K562 (cell line): ENCODE measurements around the gene SYT3. TPM values are rescaled to one million over a fixed set of nuclear protein-coding genes. Genes with fewer than 3 reads are reported as not detected.

Experiments used
- BCOR ChIP-seq: fragments of 450-650 bp; IDR thresholded peaks from 2 replicates; pipeline ENCODE4 v1.6.1; 2016
- CEBPB ChIP-seq: fragments of 450-650 bp; IDR thresholded peaks from 2 replicates; pipeline ENCODE4 v1.6.1; 2016; ENCODE audit warnings: missing genetic modification characterization, missing compliant biosample characterization
- CTBP1 ChIP-seq: fragments of 450-650 bp; IDR thresholded peaks from 2 replicates; pipeline ENCODE4 v1.6.1; 2016; ENCODE audit warnings: borderline replicate concordance
- ELF4 ChIP-seq: fragments of 450-650 bp; formaldehyde crosslinking; IDR thresholded peaks from 2 replicates; pipeline ENCODE4 v1.4.0; 2022; ENCODE audit warnings: missing genetic modification characterization
- HCFC1 ChIP-seq: IDR thresholded peaks from 2 replicates; pipeline ENCODE4 v1.6.1; 2012; ENCODE audit warnings: low read depth, low read length, improper control_type of control experiment
- HDAC2 ChIP-seq: fragments of 450-650 bp; IDR thresholded peaks from 2 replicates; pipeline ENCODE4 v1.6.1; 2016; ENCODE audit warnings: mild to moderate bottlenecking
- HDGF ChIP-seq: fragments of 450-650 bp; IDR thresholded peaks from 2 replicates; pipeline ENCODE4 v1.6.1; 2016
- LARP7 ChIP-seq: fragments of 450-650 bp; IDR thresholded peaks from 2 replicates; pipeline ENCODE4 v1.6.1; 2016
- MCM2 ChIP-seq: fragments of 450-650 bp; IDR thresholded peaks from 2 replicates; pipeline ENCODE4 v1.6.1; 2017; ENCODE audit warnings: low read depth, mild to moderate bottlenecking
- NFYB ChIP-seq: IDR thresholded peaks from 2 replicates; pipeline ENCODE4 v1.6.1; 2011; ENCODE audit warnings: mild to moderate bottlenecking, moderate library complexity; ENCODE audit not compliant: insufficient read length; ENCODE audit errors: extremely low read depth
- NR2C1 ChIP-seq, 2 experiments: fragments of 450-650 bp; IDR thresholded peaks; 2 replicates each; pipeline ENCODE4 v1.6.1; 2017; ENCODE audit warnings: mild to moderate bottlenecking in 2 of 2, antibody characterized with exemption in 1 of 2, inconsistent platforms in 1 of 2, missing compliant biosample characterization in 1 of 2, missing genetic modification characterization in 1 of 2
- YY1 ChIP-seq, 3 experiments: IDR thresholded peaks; 2 replicates each; pipeline ENCODE4 v1.6.1; 2011; ENCODE audit warnings: low read length in 2 of 3, mild to moderate bottlenecking in 2 of 3, moderate library complexity in 2 of 3, borderline replicate concordance in 1 of 3, control low read depth in 1 of 3, low read depth in 1 of 3; ENCODE audit not compliant: insufficient read depth in 3 of 3, insufficient replicate concordance in 2 of 3, control insufficient read depth in 1 of 3, insufficient read length in 1 of 3; ENCODE audit errors: extremely low read depth in 1 of 3
- ZNF146 ChIP-seq: IDR thresholded peaks from one replicate; pipeline ENCODE4 v1.6.1; 2018; ENCODE audit warnings: missing compliant biosample characterization; ENCODE audit not compliant: unreplicated experiment
- ZNF175 ChIP-seq: fragments of 200-800 bp; sonication (Bioruptor generic); IDR thresholded peaks from 2 replicates; pipeline ENCODE4 v1.6.1; 2016; ENCODE audit warnings: low read depth, mild to moderate bottlenecking, missing genetic modification characterization, missing compliant biosample characterization
- ZNF197 ChIP-seq: fragments of 200-800 bp; sonication (Bioruptor generic); IDR thresholded peaks from 2 replicates; pipeline ENCODE4 v1.6.1; 2016; ENCODE audit warnings: low read depth, missing genetic modification characterization, missing compliant biosample characterization
- ZNF274 ChIP-seq: IDR thresholded peaks from 2 replicates; pipeline ENCODE4 v1.6.1; 2011; ENCODE audit warnings: low read depth, mild to moderate bottlenecking, low read length, moderate library complexity, borderline replicate concordance
- polyA plus RNA-seq, 8 experiments: library from polyadenylated mRNA; depleted of rRNA in 4 of 8; stranded (reverse) in 5 of 8; unstranded in 3 of 8; fragments of >200 nt; fragmentation: Nextera tagmentation in 2 of 8; fragmentation: Illumina TruSeq in 1 of 8; extraction: Ambion mirVana in 2 of 8; extraction: Trizol in 1 of 8; gene quantifications; 2 replicates each; pipeline versions ENCODE4 v1.2.1 to v1.2.3, GENCODE V29; 2011 to 2014; ENCODE audit warnings: inconsistent platforms in 1 of 8, missing spikeins in 1 of 8
- total RNA-seq, 7 experiments: library from RNA; depleted of rRNA in 6 of 7; stranded (reverse); fragments of >200 nt in 6 of 7; fragmentation: Illumina TruSeq in 2 of 7; extraction: Trizol in 2 of 7; gene quantifications; 2 replicates each; pipeline versions ENCODE4 v1.2.1 to v1.2.3, GENCODE V29; 2011 to 2021; ENCODE audit warnings: low replicate concordance in 1 of 7
- TF ChIP-seq, protein P1 (sequence below): fragments of 250-450 bp; sonication (Bioruptor Pico); IDR thresholded peaks from 2 replicates; pipeline ENCODE4 v1.4.0; 2020; ENCODE audit warnings: mild to moderate bottlenecking, moderate library complexity, borderline replicate concordance
- TF ChIP-seq, protein P2 (sequence below): fragments of 450-650 bp; IDR thresholded peaks from 2 replicates; pipeline ENCODE4 v1.6.1; 2017; ENCODE audit warnings: antibody characterized with exemption, mild to moderate bottlenecking

Gene SYT3
- total and polyA plus RNA-seq, 9 of the 15 experiments (the other 6 are each of a cell fraction or from before 2014, with no cell fraction given): 0.36 to 2.0 (median 0.54) TPM; not detected in 2

DNA sequence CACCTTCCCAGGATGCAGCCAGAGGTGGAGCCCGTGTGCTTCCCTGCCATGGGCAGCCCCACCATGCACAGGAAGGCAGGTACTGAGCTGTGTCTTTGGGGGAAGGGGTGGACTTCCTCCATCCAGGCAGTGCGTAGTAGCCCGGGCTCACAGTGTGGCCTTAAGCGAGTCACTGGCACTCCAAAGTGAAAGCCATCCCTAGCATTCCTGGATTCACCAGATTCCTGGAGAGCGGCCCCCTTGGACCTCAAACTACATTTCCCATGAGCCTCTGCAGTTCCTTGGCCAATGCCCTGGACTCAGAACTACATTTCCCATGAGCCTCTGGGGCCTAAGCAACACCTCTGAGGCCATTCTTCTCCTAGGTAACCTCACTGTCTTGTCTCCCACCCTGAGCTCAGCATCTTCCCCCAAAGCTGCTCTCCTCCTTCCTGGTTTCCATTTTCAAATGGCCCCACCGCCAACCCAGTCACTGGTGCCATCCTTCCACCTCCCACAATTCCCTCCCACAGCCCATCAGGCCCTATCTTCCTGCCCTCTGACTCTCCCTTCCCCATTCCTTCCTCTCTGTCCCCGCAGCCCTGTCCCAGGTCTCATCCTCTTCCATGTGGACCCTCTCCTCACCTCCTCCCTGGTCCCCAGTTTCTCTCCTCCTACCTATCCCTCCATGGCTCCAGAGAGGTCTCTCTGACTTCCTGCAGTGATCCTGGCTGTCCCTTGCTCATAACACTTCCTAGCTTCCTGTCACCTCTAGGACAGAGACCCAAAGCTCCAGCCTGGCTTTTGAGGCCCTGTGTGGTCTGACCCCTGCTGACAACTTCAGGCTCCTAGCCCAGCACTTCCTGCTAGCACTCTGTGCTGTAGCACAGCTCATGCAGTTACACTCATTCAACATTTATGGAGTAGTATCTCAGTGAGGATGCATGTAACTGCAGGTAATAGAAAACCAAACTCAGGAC is 10.0 kb upstream of the SYT3 start, which contains the start of gene C19orf81 (continued):
- peak; percentile 91 for TF ChIP-seq ELF4
- peak; percentile 97 for TF ChIP-seq HCFC1
- peak; percentile 24; the same call in 1 of the 2 replicates for TF ChIP-seq CTBP1
- 0 out of 2 replicates have a peak, but pooled peaks have one; percentile 19 for TF ChIP-seq BCOR
- TF ChIP-seq MCM2: no peak
- peak in 2 of 3 experiments; percentile 31 to 78 for TF ChIP-seq YY1 (IDR thresholded peaks at IDR 0.05; ENCODE audit: borderline replicate concordance in 1 of 3, control insufficient read depth in 1 of 3, extremely low read depth in 1 of 3, insufficient read depth in 3 of 3, insufficient read length in 1 of 3, insufficient replicate concordance in 2 of 3, low read depth in 1 of 3, low read length in 2 of 3)
- TF ChIP-seq HDAC2: peak; percentile 57; the same call in 1 of the 2 replicates
- TF ChIP-seq ZNF197 (CRISPR knock-in tag): peak; percentile 78; the same call in 1 of the 2 replicates
- TF ChIP-seq HDGF: peak; percentile 99
- peak; percentile 45 for TF ChIP-seq NFYB
- TF ChIP-seq NR2C1 (IDR thresholded peaks at IDR 0.05): peak; percentile 54
- peak; percentile 80 for TF ChIP-seq NR2C1 (tag; IDR thresholded peaks at IDR 0.05)
- TF ChIP-seq CEBPB (tag): 0 out of 2 replicates have a peak, but pooled peaks have one; percentile 12
- TF ChIP-seq, protein P1, sequence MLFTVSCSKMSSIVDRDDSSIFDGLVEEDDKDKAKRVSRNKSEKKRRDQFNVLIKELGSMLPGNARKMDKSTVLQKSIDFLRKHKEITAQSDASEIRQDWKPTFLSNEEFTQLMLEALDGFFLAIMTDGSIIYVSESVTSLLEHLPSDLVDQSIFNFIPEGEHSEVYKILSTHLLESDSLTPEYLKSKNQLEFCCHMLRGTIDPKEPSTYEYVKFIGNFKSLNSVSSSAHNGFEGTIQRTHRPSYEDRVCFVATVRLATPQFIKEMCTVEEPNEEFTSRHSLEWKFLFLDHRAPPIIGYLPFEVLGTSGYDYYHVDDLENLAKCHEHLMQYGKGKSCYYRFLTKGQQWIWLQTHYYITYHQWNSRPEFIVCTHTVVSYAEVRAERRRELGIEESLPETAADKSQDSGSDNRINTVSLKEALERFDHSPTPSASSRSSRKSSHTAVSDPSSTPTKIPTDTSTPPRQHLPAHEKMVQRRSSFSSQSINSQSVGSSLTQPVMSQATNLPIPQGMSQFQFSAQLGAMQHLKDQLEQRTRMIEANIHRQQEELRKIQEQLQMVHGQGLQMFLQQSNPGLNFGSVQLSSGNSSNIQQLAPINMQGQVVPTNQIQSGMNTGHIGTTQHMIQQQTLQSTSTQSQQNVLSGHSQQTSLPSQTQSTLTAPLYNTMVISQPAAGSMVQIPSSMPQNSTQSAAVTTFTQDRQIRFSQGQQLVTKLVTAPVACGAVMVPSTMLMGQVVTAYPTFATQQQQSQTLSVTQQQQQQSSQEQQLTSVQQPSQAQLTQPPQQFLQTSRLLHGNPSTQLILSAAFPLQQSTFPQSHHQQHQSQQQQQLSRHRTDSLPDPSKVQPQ (CRISPR knock-in tag): no peak
- TF ChIP-seq LARP7: 0 out of 2 replicates have a peak, but pooled peaks have one; percentile 77
- no peak; the same call in 1 of the 2 replicates for TF ChIP-seq ZNF175 (CRISPR knock-in tag)
- TF ChIP-seq ZNF274: no peak
- TF ChIP-seq ZNF146 (CRISPR knock-in tag): no peak
- TF ChIP-seq, protein P2, sequence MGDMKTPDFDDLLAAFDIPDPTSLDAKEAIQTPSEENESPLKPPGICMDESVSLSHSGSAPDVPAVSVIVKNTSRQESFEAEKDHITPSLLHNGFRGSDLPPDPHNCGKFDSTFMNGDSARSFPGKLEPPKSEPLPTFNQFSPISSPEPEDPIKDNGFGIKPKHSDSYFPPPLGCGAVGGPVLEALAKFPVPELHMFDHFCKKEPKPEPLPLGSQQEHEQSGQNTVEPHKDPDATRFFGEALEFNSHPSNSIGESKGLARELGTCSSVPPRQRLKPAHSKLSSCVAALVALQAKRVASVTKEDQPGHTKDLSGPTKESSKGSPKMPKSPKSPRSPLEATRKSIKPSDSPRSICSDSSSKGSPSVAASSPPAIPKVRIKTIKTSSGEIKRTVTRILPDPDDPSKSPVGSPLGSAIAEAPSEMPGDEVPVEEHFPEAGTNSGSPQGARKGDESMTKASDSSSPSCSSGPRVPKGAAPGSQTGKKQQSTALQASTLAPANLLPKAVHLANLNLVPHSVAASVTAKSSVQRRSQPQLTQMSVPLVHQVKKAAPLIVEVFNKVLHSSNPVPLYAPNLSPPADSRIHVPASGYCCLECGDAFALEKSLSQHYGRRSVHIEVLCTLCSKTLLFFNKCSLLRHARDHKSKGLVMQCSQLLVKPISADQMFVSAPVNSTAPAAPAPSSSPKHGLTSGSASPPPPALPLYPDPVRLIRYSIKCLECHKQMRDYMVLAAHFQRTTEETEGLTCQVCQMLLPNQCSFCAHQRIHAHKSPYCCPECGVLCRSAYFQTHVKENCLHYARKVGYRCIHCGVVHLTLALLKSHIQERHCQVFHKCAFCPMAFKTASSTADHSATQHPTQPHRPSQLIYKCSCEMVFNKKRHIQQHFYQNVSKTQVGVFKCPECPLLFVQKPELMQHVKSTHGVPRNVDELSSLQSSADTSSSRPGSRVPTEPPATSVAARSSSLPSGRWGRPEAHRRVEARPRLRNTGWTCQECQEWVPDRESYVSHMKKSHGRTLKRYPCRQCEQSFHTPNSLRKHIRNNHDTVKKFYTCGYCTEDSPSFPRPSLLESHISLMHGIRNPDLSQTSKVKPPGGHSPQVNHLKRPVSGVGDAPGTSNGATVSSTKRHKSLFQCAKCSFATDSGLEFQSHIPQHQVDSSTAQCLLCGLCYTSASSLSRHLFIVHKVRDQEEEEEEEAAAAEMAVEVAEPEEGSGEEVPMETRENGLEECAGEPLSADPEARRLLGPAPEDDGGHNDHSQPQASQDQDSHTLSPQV: 0 out of 2 replicates have a peak, but pooled peaks have one; percentile 45
